MCF 10A (cell line): Measurements from ENCODE around the gene HOXA3. TPM values are rescaled to one million over a fixed set of nuclear protein-coding genes. Genes with fewer than 3 reads are reported as not detected.

Experiments
- BruUV-seq: library from RNA; stranded (reverse); fragments of 400-500 nt; replicated peaks from 2 replicates; lab custom pipeline; 2021; lab: Mats Ljungman, UMichigan
- CTCF ChIA-PET: fragments of 300-600 bp; sonication (Branson Sonifier 250); formaldehyde crosslinking; extraction: SDS; loops from one replicate; lab custom pipeline; 2021; ENCODE audit warnings: antibody characterized with exemption, inconsistent platforms; lab: Yijun Ruan, JAX
- POLR2A ChIA-PET: fragments of 300-600, 350-650 bp; sonication (Branson Sonifier 250); formaldehyde crosslinking; extraction: SDS; loops from one replicate; lab custom pipeline; 2020; ENCODE audit warnings: antibody characterized with exemption, inconsistent platforms; lab: Yijun Ruan, JAX
- DNase-seq: peaks from one replicate; pipeline ENCODE4 v3.0.0-alpha.2; 2018; ENCODE audit not compliant: unreplicated experiment
- H3K27ac Mint-ChIP-seq: one replicate; pipeline ENCODE4 v1.8.0; 2022; ENCODE audit warnings: mild to moderate bottlenecking, low read depth, mixed read lengths; ENCODE audit not compliant: unreplicated experiment
- H3K27me3 Mint-ChIP-seq: one replicate; pipeline ENCODE4 v1.8.0; 2022; ENCODE audit warnings: mixed read lengths; ENCODE audit not compliant: insufficient read depth, unreplicated experiment
- H3K36me3 Mint-ChIP-seq: one replicate; pipeline ENCODE4 v1.8.0; 2022; ENCODE audit warnings: mild to moderate bottlenecking, moderate library complexity, mixed read lengths; ENCODE audit not compliant: insufficient read depth, unreplicated experiment
- H3K4me1 Mint-ChIP-seq: one replicate; pipeline ENCODE4 v1.8.0; 2022; ENCODE audit warnings: mixed read lengths; ENCODE audit not compliant: insufficient read depth, unreplicated experiment
- H3K4me3 Mint-ChIP-seq: one replicate; pipeline ENCODE4 v1.8.0; 2022; ENCODE audit warnings: mild to moderate bottlenecking, moderate library complexity, mixed read lengths; ENCODE audit not compliant: unreplicated experiment
- H3K9me3 Mint-ChIP-seq: one replicate; pipeline ENCODE4 v1.8.0; 2022; ENCODE audit warnings: mixed read lengths; ENCODE audit not compliant: unreplicated experiment
- CTCF ChIP-seq: fragments of 200-600 bp; IDR thresholded peaks from one replicate; pipeline ENCODE4 v1.8.0; 2022; ENCODE audit warnings: antibody characterized with exemption, mild to moderate bottlenecking; ENCODE audit not compliant: unreplicated experiment
- intact Hi-C: fragments of 100-400 bp; cut with micrococcal nuclease; formaldehyde crosslinking; loops from 2 replicates; pipeline ENCODE4 v1.14.1; 2022
- total RNA-seq: library from RNA; stranded (reverse); gene quantifications from 2 replicates; pipeline ENCODE4 v1.2.3, GENCODE V29; 2022

The HOXA3 gene
- total RNA-seq, 1 experiment from 2014 or later = 8.2 TPM

GRCh38 chr7:27163288-27164044, 11.1 kb upstream of the HOXA3 start:
- H3K36me3 Mint-ChIP-seq = peaks cover 15% of the 10 kb centered on the region
- intact Hi-C loops = no loop called here
- H3K9me3 Mint-ChIP-seq = no peaks in the 10 kb centered on the region
- H3K4me3 Mint-ChIP-seq = peak overlapping the region; percentile 84
- H3K27me3 Mint-ChIP-seq = no peaks in the 10 kb centered on the region
- CTCF ChIA-PET = interaction anchor here (0.7 to 3.5 kb wide), 12 partner anchors 8 to 1116 kb away, joined by 3 to 57 read pairs (median 4); partner anchors contain the start of genes HOXA3, HOXA5 and HOXA6
- peaks cover 7% of the 10 kb centered on the region for H3K4me1 Mint-ChIP-seq
- peak overlapping the region; percentile 72 for H3K27ac Mint-ChIP-seq
- peak; percentile 38 for DNase-seq
- BruUV-seq = TSS peak; percentile 54
- no peak for TF ChIP-seq CTCF
- POLR2A ChIA-PET = interaction anchor here (0.6 to 5.1 kb wide), 17 partner anchors 8 to 962 kb away, joined by 3 to 65 read pairs (median 7); partner anchors contain the start of genes CBX3, HOXA4, HOXA5 and HOXA6

- TF ChIP-seq CTCF = no peak
- H3K36me3 Mint-ChIP-seq = peaks cover 15% of the 10 kb centered on the region
- no peaks in the 10 kb centered on the region for H3K9me3 Mint-ChIP-seq
- intact Hi-C loops = no loop called here
- ChIA-PET CTCF (interaction anchor here (0.6 to 3.5 kb wide), 22 partner anchors 9 to 1268 kb away, joined by 3 to 57 read pairs (median 6); partner anchors contain the start of genes HOXA3, HOXA5 and HOXA6), POLR2A (interaction anchor here (0.6 to 5.1 kb wide), 23 partner anchors 9 to 964 kb away, joined by 3 to 65 read pairs (median 4); partner anchors contain the start of genes CBX3, HNRNPA2B1, HOXA1 and HOXA4)
- no peaks in the 10 kb centered on the region for H3K27me3 Mint-ChIP-seq
- peak; percentile 31 for DNase-seq
- H3K27ac Mint-ChIP-seq = peak overlapping the region; percentile 76
- H3K4me1 Mint-ChIP-seq = peaks cover 6% of the 10 kb centered on the region
- peak overlapping the region; percentile 84 for H3K4me3 Mint-ChIP-seq
- no TSS peak for BruUV-seq
Measured at GRCh38 chr7:27162561-27163287, 10.3 kb upstream of the HOXA3 start.

GRCh38 chr7:27161721-27162560, 9.6 kb upstream of the HOXA3 start:
- peak overlapping the region; percentile 84 for H3K4me3 Mint-ChIP-seq
- H3K9me3 Mint-ChIP-seq = no peaks in the 10 kb centered on the region
- CTCF ChIA-PET = interaction anchor here (0.5 to 3.5 kb wide), 29 partner anchors 10 to 1267 kb away, joined by 3 to 57 read pairs (median 5); partner anchors contain the start of genes HOXA3, HOXA4, HOXA5 and HOXA6
- peak; percentile 39 for DNase-seq
- H3K36me3 Mint-ChIP-seq = peaks cover 15% of the 10 kb centered on the region
- POLR2A ChIA-PET = interaction anchor here (0.6 to 5.1 kb wide), 22 partner anchors 10 to 963 kb away, joined by 3 to 65 read pairs (median 6); partner anchors contain the start of genes CBX3, HNRNPA2B1, HOXA1 and HOXA4
- TF ChIP-seq CTCF = no peak
- no TSS peak for BruUV-seq
- no peaks in the 10 kb centered on the region for H3K27me3 Mint-ChIP-seq
- H3K4me1 Mint-ChIP-seq = peaks cover 6% of the 10 kb centered on the region
- intact Hi-C loops = loop anchor here (1.0 kb wide), 4 partner anchors 12 to 793 kb away; no protein-coding TSS in a partner anchor
- peak overlapping the region; percentile 76 for H3K27ac Mint-ChIP-seq
